Natural killer cell (primary cell): Measurements from ENCODE around the gene FTO. TPM values are rescaled to one million over a fixed set of nuclear protein-coding genes. Genes with fewer than 3 reads are reported as not detected.
"Not testable (repeated sequence)": the region's sequence is repeated elsewhere in the genome, so short reads cannot be mapped to it uniquely, and the experiment has no call there.

Source experiments
- ATAC-seq, 3 donors: fragments of 150-1000 bp in 2 of 3; fragments of 200-7000 bp in 1 of 3; cut with Tn5 transposase; 1 replicate in 1 of 3; 2 replicates in 2 of 3; pipeline ENCODE4 v1.10.0; 2021; ENCODE audit warnings: mild to moderate bottlenecking in 2 of 3, moderate library complexity in 2 of 3
- DNase-seq, 2 donors: peaks; one replicate each; pipeline versions ENCODE4 v3.0.0 to v3.0.0-alpha.2; 2013 to 2021; ENCODE audit warnings: mixed read lengths in 1 of 2
- H3K27ac ChIP-seq: one replicate; pipeline ENCODE4 v1.5.1; 2013; ENCODE audit warnings: mild to moderate bottlenecking, low read length
- H3K27me3 ChIP-seq: one replicate; pipeline ENCODE4 v1.6.1; 2013; ENCODE audit warnings: low read length; ENCODE audit not compliant: control insufficient read depth, insufficient read depth
- H3K36me3 ChIP-seq: one replicate; pipeline ENCODE4 v1.6.1; 2013; ENCODE audit warnings: low read length; ENCODE audit not compliant: control insufficient read depth, insufficient read depth
- H3K4me1 ChIP-seq: one replicate; pipeline ENCODE4 v1.6.1; 2013; ENCODE audit warnings: low read length; ENCODE audit not compliant: control insufficient read depth, insufficient read depth
- H3K4me3 ChIP-seq: one replicate; pipeline ENCODE4 v1.5.1; 2013; ENCODE audit warnings: low read length
- H3K9me3 ChIP-seq: one replicate; pipeline ENCODE4 v1.6.1; 2013; ENCODE audit warnings: low read length; ENCODE audit not compliant: control insufficient read depth, insufficient read depth
- H3K27ac Mint-ChIP-seq, 2 donors: one replicate each; pipeline ENCODE4 v1.8.0; 2022; ENCODE audit warnings: mild to moderate bottlenecking in 2 of 2, mixed read lengths in 2 of 2, moderate library complexity in 1 of 2
- H3K27me3 Mint-ChIP-seq, 2 donors: one replicate each; pipeline ENCODE4 v1.8.0; 2022; ENCODE audit warnings: low read depth in 2 of 2, mixed read lengths in 2 of 2
- H3K36me3 Mint-ChIP-seq: one replicate; pipeline ENCODE4 v1.8.0; 2022; ENCODE audit warnings: mixed read lengths
- H3K4me1 Mint-ChIP-seq, 2 donors: one replicate each; pipeline ENCODE4 v1.8.0; 2022; ENCODE audit warnings: mixed read lengths in 2 of 2
- H3K4me3 Mint-ChIP-seq: one replicate; pipeline ENCODE4 v1.8.0; 2022; ENCODE audit warnings: mild to moderate bottlenecking, moderate library complexity, mixed read lengths
- H3K9me3 Mint-ChIP-seq, 2 donors: one replicate each; pipeline ENCODE4 v1.8.0; 2022; ENCODE audit warnings: mixed read lengths in 2 of 2
- CTCF ChIP-seq: fragments of 200-600 bp; IDR thresholded peaks from one replicate; pipeline ENCODE4 v1.8.0; 2022; ENCODE audit warnings: antibody characterized with exemption
- WGBS: methylation state at CpG from one replicate; pipeline ENCODE4 v1.1.7; 2013; ENCODE audit warnings: missing lambda C conversion rate; ENCODE audit not compliant: insufficient coverage; 5-methylcytosine and 5-hydroxymethylcytosine counted together
- intact Hi-C: fragments of 100-400 bp; cut with micrococcal nuclease; formaldehyde crosslinking; loops from one replicate; pipeline ENCODE4 v1.14.2; 2022
- total RNA-seq, 4 donors: library from RNA; stranded (reverse); fragments of 120-200 nt in 1 of 4; gene quantifications; one replicate each; pipeline versions ENCODE4 v1.2.3 to v1.2.4, GENCODE V29; 2013 to 2022

Gene FTO
- total RNA-seq, 3 donors from 2014 or later (not counting 1 experiment from before 2014, with no cell fraction given) = 55.4 to 70.5 (median 55.4) TPM

- ATAC-seq = no peak
- no peaks in the 10 kb centered on the region for H3K9me3 ChIP-seq
- 54% methylated on average over 7 of the region's 7 CpGs for WGBS
Observed at GRCh38 chr16:54178478-54178976, 474.6 kb downstream of the FTO start.

GRCh38 chr16:54180421-54181359 lies 476.7 kb downstream of the FTO start:
- intact Hi-C loops = no loop called here

More at GRCh38 chr16:54178478-54178976, 474.6 kb downstream of the FTO start:
- Histone ChIP-seq H3K27ac (no peak overlapping the region), H3K4me3 (no peak overlapping the region), H3K27me3 (no peaks in the 10 kb centered on the region), H3K4me1 (no peaks in the 10 kb centered on the region), H3K36me3 (no peaks in the 10 kb centered on the region)
- intact Hi-C loops = no loop called here
- no peak for DNase-seq
- peaks cover 27 to 29% of the 10 kb centered on the region in 2 donors for H3K27me3 Mint-ChIP-seq
- no peak for TF ChIP-seq CTCF
- H3K4me3 Mint-ChIP-seq = no peak overlapping the region
- no peaks in the 10 kb centered on the region for H3K9me3 Mint-ChIP-seq
- H3K4me1 Mint-ChIP-seq = no peaks in the 10 kb centered on the region
- no peak overlapping the region for H3K27ac Mint-ChIP-seq
- H3K36me3 Mint-ChIP-seq = no peaks in the 10 kb centered on the region

DNA sequence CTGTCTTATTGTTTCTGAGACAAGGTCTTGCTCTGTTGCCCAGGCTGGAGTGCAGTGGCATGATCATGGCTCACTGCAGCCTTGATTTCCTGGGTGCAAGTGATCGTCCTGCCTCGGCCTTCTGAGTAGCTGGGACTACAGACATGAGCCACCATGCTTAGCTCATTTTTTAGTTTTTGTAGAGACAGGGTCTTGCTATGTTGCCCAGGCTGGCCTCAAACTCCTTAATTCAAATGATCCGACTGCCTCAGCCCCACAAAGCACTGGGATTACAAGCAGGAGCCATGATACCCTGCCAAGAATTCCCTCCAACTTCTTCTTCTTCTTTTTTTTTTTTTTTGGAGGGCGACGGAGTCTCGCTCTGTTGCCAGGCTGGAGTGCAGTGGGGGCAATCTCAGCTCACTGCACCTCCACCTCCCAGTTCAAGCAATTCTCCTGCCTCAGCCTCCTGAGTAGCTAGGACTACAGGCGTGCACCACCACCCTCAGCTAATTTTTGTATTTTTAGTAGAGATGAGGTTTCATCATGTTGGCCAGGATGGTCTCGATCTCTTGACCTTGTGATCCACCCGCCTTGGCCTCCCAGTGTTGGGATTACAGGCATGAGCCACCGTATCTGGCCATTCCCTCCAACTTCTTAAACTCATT lies 477.9 kb downstream of the FTO start:
- H3K27me3 Mint-ChIP-seq = peaks cover 16 to 33% of the 10 kb centered on the region in 2 donors
- H3K36me3 ChIP-seq, H3K36me3 Mint-ChIP-seq, intact Hi-C loops, H3K4me3 Mint-ChIP-seq, H3K9me3 Mint-ChIP-seq, H3K9me3 ChIP-seq, H3K27ac Mint-ChIP-seq, H3K4me3 ChIP-seq, DNase-seq, H3K4me1 Mint-ChIP-seq, ATAC-seq, H3K27me3 ChIP-seq, H3K27ac ChIP-seq, H3K4me1 ChIP-seq: not testable (repeated sequence)
- WGBS = 85% methylated on average over 6 of the region's 10 CpGs

More at GRCh38 chr16:54180421-54181359, 476.7 kb downstream of the FTO start:
- H3K9me3 ChIP-seq = no peaks in the 10 kb centered on the region
- WGBS = 76% methylated on average over 3 of the region's 3 CpGs
- no peaks in the 10 kb centered on the region for H3K9me3 Mint-ChIP-seq
- H3K4me1 ChIP-seq = no peaks in the 10 kb centered on the region
- H3K36me3 Mint-ChIP-seq = no peaks in the 10 kb centered on the region
- no peak overlapping the region for H3K27ac ChIP-seq
- peaks cover 24 to 30% of the 10 kb centered on the region in 2 donors for H3K27me3 Mint-ChIP-seq
- no peaks in the 10 kb centered on the region for H3K4me1 Mint-ChIP-seq
- no peak overlapping the region for H3K27ac Mint-ChIP-seq
- ATAC-seq (no peak), DNase-seq (no peak)
- no peak overlapping the region for H3K4me3 ChIP-seq
- TF ChIP-seq CTCF = no peak
- H3K4me3 Mint-ChIP-seq = no peak overlapping the region
- H3K36me3 ChIP-seq = no peaks in the 10 kb centered on the region
- H3K27me3 ChIP-seq = no peaks in the 10 kb centered on the region

DNA sequence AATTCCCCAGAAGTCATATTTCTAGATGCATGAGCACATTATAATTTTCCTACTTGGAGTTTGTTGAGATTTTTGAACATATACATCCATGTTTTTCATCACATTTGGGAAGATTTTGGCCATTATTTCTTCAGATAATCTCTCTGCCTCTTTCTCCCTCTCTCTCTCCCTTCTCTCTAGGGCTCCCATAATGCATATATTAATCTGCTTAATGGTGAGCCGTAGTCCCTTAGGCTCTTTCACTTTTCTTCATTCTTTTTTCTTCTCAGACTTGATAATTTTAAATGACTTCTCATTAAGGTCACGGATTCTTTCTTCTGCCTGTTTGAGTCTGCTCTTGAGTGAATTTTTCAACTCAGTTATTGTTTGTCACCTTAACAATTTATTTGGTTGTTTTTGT lies 481.1 kb downstream of the FTO start:
- Histone ChIP-seq H3K4me1 (no peaks in the 10 kb centered on the region), H3K27me3 (peaks cover 3% of the 10 kb centered on the region), H3K9me3 (no peaks in the 10 kb centered on the region), H3K36me3 (no peaks in the 10 kb centered on the region), H3K4me3 (no peak overlapping the region), H3K27ac (no peak overlapping the region)
- H3K9me3 Mint-ChIP-seq = no peaks in the 10 kb centered on the region
- ATAC-seq (no peak), DNase-seq (no peak)
- H3K27me3 Mint-ChIP-seq = peaks cover 9 to 29% of the 10 kb centered on the region in 2 donors
- 83% methylated on average over 1 of the region's 2 CpGs for WGBS
- no peak for TF ChIP-seq CTCF
- no peak overlapping the region for H3K27ac Mint-ChIP-seq
- intact Hi-C loops = no loop called here
- no peaks in the 10 kb centered on the region for H3K36me3 Mint-ChIP-seq
- no peaks in the 10 kb centered on the region for H3K4me1 Mint-ChIP-seq
- no peak overlapping the region for H3K4me3 Mint-ChIP-seq
